HEK293 (cell line): ENCODE measurements around the gene LIMK2.

Experiments
- CTCF ChIA-PET: fragments of 350-600 bp; formaldehyde crosslinking; extraction: SDS; loops from one replicate; lab custom pipeline; 2021; ENCODE audit warnings: antibody characterized with exemption; lab: Yijun Ruan, JAX
- POLR2A ChIA-PET: fragments of 300-600 bp; formaldehyde crosslinking; extraction: SDS; loops from one replicate; lab custom pipeline; 2020; ENCODE audit warnings: antibody characterized with exemption, inconsistent platforms; lab: Yijun Ruan, JAX
- H3K27ac ChIP-seq: fragments of 200-500 bp; sonication (Bioruptor generic); 2 replicates; pipeline ENCODE4 v1.5.1; 2014; ENCODE audit warnings: low read depth, low read length, control low read depth, inconsistent platforms; ENCODE audit errors: extremely low read depth
- H3K36me3 ChIP-seq, 2 experiments: fragments of 200-500 bp in 1 of 2; sonication (Bioruptor generic) in 1 of 2; 1 replicate in 1 of 2; 2 replicates in 1 of 2; pipeline ENCODE4 v1.5.1; 2014 to 2017; ENCODE audit warnings: inconsistent platforms in 2 of 2, low read length in 2 of 2; ENCODE audit not compliant: control insufficient read depth in 2 of 2, insufficient read depth in 1 of 2
- H3K4me1 ChIP-seq: fragments of 200-500 bp; sonication (Bioruptor generic); 2 replicates; pipeline ENCODE4 v1.5.1; 2014; ENCODE audit warnings: mild to moderate bottlenecking, low read length, inconsistent platforms; ENCODE audit not compliant: control insufficient read depth, insufficient read depth
- H3K4me3 ChIP-seq: 2 replicates; pipeline ENCODE4 v1.5.1; 2011; ENCODE audit warnings: low read depth, mild to moderate bottlenecking, control low read depth, low read length, moderate library complexity
- H3K9me3 ChIP-seq: fragments of 200-500 bp; sonication (Bioruptor generic); 2 replicates; pipeline ENCODE4 v1.5.1; 2014; ENCODE audit warnings: low read depth, low read length, inconsistent platforms; ENCODE audit not compliant: control insufficient read depth, insufficient read depth
- FEZF1 ChIP-seq: fragments of 450-650 bp; formaldehyde crosslinking; IDR thresholded peaks from 2 replicates; pipeline ENCODE4 v1.5.1; 2016; ENCODE audit warnings: missing biosample characterization, missing genetic modification characterization
- GFI1B ChIP-seq: fragments of 450-650 bp; formaldehyde crosslinking; IDR thresholded peaks from 2 replicates; pipeline ENCODE4 v1.5.1; 2016; ENCODE audit warnings: missing biosample characterization, missing genetic modification characterization
- KLF8 ChIP-seq: fragments of 450-650 bp; formaldehyde crosslinking; IDR thresholded peaks from 2 replicates; pipeline ENCODE4 v1.5.1; 2016; ENCODE audit warnings: missing biosample characterization, missing genetic modification characterization
- MYNN ChIP-seq: fragments of 450-650 bp; formaldehyde crosslinking; IDR thresholded peaks from 2 replicates; pipeline ENCODE4 v1.5.1; 2016; ENCODE audit warnings: missing biosample characterization, missing genetic modification characterization, borderline replicate concordance
- ZBTB48 ChIP-seq: fragments of 450-650 bp; formaldehyde crosslinking; IDR thresholded peaks from 2 replicates; pipeline ENCODE4 v1.5.1; 2016; ENCODE audit warnings: missing biosample characterization, missing genetic modification characterization
- ZBTB8A ChIP-seq: fragments of 450-650 bp; formaldehyde crosslinking; IDR thresholded peaks from 2 replicates; pipeline ENCODE4 v1.5.1; 2016; ENCODE audit warnings: missing biosample characterization, missing genetic modification characterization
- ZFP69B ChIP-seq: fragments of 450-650 bp; formaldehyde crosslinking; IDR thresholded peaks from 2 replicates; pipeline ENCODE4 v1.5.1; 2016; ENCODE audit warnings: missing biosample characterization, missing genetic modification characterization
- ZNF121 ChIP-seq: fragments of 450-650 bp; formaldehyde crosslinking; IDR thresholded peaks from 2 replicates; pipeline ENCODE4 v1.5.1; 2016; ENCODE audit warnings: missing biosample characterization, missing genetic modification characterization
- ZNF211 ChIP-seq: fragments of 450-650 bp; formaldehyde crosslinking; IDR thresholded peaks from 2 replicates; pipeline ENCODE4 v1.5.1; 2016; ENCODE audit warnings: low read depth, missing biosample characterization, missing genetic modification characterization
- ZNF335 ChIP-seq: fragments of 450-650 bp; formaldehyde crosslinking; conservative IDR thresholded peaks from 2 replicates; pipeline ENCODE4 v1.5.1; 2016; ENCODE audit warnings: missing biosample characterization, missing genetic modification characterization
- ZNF510 ChIP-seq: fragments of 450-650 bp; formaldehyde crosslinking; IDR thresholded peaks from 2 replicates; pipeline ENCODE4 v1.5.1; 2018; ENCODE audit warnings: mild to moderate bottlenecking, missing genetic modification characterization, missing biosample characterization; ENCODE audit not compliant: insufficient replicate concordance
- ZNF623 ChIP-seq: fragments of 450-650 bp; formaldehyde crosslinking; IDR thresholded peaks from 2 replicates; pipeline ENCODE4 v1.5.1; 2016; ENCODE audit warnings: missing biosample characterization, missing genetic modification characterization
- ZNF664 ChIP-seq: fragments of 450-650 bp; formaldehyde crosslinking; IDR thresholded peaks from 2 replicates; pipeline ENCODE4 v1.5.1; 2016; ENCODE audit warnings: missing biosample characterization, missing genetic modification characterization
- ZSCAN16 ChIP-seq: fragments of 450-650 bp; formaldehyde crosslinking; IDR thresholded peaks from 2 replicates; pipeline ENCODE4 v1.5.1; 2016; ENCODE audit warnings: missing biosample characterization, missing genetic modification characterization
- TF ChIP-seq, protein P1 (sequence below): fragments of 450-650 bp; formaldehyde crosslinking; IDR thresholded peaks from 2 replicates; pipeline ENCODE4 v1.5.1; 2017; ENCODE audit warnings: missing biosample characterization, missing genetic modification characterization
- TF ChIP-seq, protein P2 (sequence below): fragments of 450-650 bp; formaldehyde crosslinking; IDR thresholded peaks from 2 replicates; pipeline ENCODE4 v1.5.1; 2016; ENCODE audit warnings: missing biosample characterization, missing genetic modification characterization
- TF ChIP-seq, protein P3 (sequence below): fragments of 450-650 bp; formaldehyde crosslinking; IDR thresholded peaks from 2 replicates; pipeline ENCODE4; 2016; ENCODE audit warnings: missing biosample characterization, missing genetic modification characterization
- TF ChIP-seq, protein P4 (sequence below): fragments of 450-650 bp; formaldehyde crosslinking; IDR thresholded peaks from 2 replicates; pipeline ENCODE4 v1.5.1; 2016; ENCODE audit warnings: missing biosample characterization, missing genetic modification characterization
- TF ChIP-seq, protein P5 (sequence below): fragments of 450-650 bp; formaldehyde crosslinking; IDR thresholded peaks from 2 replicates; pipeline ENCODE4 v1.5.1; 2016; ENCODE audit warnings: missing biosample characterization, missing genetic modification characterization
- TF ChIP-seq, protein P6 (sequence below): fragments of 450-650 bp; IDR thresholded peaks from 2 replicates; pipeline ENCODE4 v1.5.1; 2018; ENCODE audit warnings: missing biosample characterization, missing genetic modification characterization
- TF ChIP-seq, protein P7 (sequence below): fragments of 450-650 bp; formaldehyde crosslinking; IDR thresholded peaks from 2 replicates; pipeline ENCODE4 v1.5.1; 2016; ENCODE audit warnings: missing biosample characterization, missing genetic modification characterization, low read depth
- TF ChIP-seq, protein P8 (sequence below): fragments of 450-650 bp; formaldehyde crosslinking; IDR thresholded peaks from 2 replicates; pipeline ENCODE4 v1.5.1; 2016; ENCODE audit warnings: missing biosample characterization, missing genetic modification characterization

The LIMK2 gene

DNA sequence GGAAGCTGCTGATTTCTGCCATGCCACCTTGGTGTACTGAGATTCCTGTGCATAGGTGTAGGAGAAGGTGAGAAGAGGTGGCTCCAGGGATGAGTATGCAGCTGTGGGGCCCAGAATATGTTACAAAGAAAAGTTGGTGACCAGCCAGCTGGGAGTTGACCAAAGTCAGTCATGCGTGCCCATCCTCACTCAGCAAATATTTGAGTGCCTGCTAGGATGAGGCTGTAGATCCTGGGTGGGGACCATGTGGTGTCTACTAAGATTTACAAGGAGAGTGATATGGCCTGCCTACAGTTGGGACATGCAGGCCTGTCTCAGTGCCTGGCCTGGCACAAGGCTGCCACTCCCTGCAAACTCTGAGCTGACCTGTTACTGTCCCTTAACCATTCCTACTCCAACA lies 32.8 kb upstream of the LIMK2 start:
- no peak overlapping the region for H3K27ac ChIP-seq
- H3K36me3 ChIP-seq: peaks cover 4 to 24% of the 10 kb centered on the region in 2 experiments; a peak in 2 of 3 replicates
- ChIA-PET POLR2A (interaction anchor here (1.2 kb wide), 1 partner anchor 20 kb away, joined by 3 read pairs; the partner anchor contains the start of gene RNF185), CTCF (interaction anchor here (0.9 kb wide), 1 partner anchor 33 kb away, joined by 6 read pairs; the partner anchor contains the start of gene LIMK2)
- H3K4me1 ChIP-seq: peaks cover 3% of the 10 kb centered on the region; the same call in 1 of the 2 replicates
- H3K4me3 ChIP-seq: no peak overlapping the region
- H3K9me3 ChIP-seq: no peaks in the 10 kb centered on the region
- TF ChIP-seq, protein P1, sequence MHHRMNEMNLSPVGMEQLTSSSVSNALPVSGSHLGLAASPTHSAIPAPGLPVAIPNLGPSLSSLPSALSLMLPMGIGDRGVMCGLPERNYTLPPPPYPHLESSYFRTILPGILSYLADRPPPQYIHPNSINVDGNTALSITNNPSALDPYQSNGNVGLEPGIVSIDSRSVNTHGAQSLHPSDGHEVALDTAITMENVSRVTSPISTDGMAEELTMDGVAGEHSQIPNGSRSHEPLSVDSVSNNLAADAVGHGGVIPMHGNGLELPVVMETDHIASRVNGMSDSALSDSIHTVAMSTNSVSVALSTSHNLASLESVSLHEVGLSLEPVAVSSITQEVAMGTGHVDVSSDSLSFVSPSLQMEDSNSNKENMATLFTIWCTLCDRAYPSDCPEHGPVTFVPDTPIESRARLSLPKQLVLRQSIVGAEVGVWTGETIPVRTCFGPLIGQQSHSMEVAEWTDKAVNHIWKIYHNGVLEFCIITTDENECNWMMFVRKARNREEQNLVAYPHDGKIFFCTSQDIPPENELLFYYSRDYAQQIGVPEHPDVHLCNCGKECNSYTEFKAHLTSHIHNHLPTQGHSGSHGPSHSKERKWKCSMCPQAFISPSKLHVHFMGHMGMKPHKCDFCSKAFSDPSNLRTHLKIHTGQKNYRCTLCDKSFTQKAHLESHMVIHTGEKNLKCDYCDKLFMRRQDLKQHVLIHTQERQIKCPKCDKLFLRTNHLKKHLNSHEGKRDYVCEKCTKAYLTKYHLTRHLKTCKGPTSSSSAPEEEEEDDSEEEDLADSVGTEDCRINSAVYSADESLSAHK (tag by site-specific recombination): no peak
- TF ChIP-seq MYNN (tag by site-specific recombination): no peak
- no peak for TF ChIP-seq ZNF335
- TF ChIP-seq, protein P2, sequence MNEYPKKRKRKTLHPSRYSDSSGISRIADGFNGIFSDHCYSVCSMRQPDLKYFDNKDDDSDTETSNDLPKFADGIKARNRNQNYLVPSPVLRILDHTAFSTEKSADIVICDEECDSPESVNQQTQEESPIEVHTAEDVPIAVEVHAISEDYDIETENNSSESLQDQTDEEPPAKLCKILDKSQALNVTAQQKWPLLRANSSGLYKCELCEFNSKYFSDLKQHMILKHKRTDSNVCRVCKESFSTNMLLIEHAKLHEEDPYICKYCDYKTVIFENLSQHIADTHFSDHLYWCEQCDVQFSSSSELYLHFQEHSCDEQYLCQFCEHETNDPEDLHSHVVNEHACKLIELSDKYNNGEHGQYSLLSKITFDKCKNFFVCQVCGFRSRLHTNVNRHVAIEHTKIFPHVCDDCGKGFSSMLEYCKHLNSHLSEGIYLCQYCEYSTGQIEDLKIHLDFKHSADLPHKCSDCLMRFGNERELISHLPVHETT (tag by site-specific recombination): no peak
- peak; percentile 95 for TF ChIP-seq ZFP69B
- no peak for TF ChIP-seq ZNF121 (tag by site-specific recombination)
- no peak for TF ChIP-seq ZBTB8A (tag by site-specific recombination)
- TF ChIP-seq, protein P3, sequence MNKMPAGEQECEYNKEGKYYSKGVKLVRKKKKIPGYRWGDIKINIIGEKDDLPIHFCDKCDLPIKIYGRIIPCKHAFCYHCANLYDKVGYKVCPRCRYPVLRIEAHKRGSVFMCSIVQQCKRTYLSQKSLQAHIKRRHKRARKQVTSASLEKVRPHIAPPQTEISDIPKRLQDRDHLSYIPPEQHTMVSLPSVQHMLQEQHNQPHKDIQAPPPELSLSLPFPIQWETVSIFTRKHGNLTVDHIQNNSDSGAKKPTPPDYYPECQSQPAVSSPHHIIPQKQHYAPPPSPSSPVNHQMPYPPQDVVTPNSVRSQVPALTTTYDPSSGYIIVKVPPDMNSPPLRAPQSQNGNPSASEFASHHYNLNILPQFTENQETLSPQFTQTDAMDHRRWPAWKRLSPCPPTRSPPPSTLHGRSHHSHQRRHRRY: no peak
- TF ChIP-seq ZBTB48 (tag by site-specific recombination): no peak
- no peak for TF ChIP-seq FEZF1 (tag by site-specific recombination)
- TF ChIP-seq, protein P4, sequence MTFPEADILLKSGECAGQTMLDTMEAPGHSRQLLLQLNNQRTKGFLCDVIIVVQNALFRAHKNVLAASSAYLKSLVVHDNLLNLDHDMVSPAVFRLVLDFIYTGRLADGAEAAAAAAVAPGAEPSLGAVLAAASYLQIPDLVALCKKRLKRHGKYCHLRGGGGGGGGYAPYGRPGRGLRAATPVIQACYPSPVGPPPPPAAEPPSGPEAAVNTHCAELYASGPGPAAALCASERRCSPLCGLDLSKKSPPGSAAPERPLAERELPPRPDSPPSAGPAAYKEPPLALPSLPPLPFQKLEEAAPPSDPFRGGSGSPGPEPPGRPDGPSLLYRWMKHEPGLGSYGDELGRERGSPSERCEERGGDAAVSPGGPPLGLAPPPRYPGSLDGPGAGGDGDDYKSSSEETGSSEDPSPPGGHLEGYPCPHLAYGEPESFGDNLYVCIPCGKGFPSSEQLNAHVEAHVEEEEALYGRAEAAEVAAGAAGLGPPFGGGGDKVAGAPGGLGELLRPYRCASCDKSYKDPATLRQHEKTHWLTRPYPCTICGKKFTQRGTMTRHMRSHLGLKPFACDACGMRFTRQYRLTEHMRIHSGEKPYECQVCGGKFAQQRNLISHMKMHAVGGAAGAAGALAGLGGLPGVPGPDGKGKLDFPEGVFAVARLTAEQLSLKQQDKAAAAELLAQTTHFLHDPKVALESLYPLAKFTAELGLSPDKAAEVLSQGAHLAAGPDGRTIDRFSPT: no peak
- TF ChIP-seq, protein P5, sequence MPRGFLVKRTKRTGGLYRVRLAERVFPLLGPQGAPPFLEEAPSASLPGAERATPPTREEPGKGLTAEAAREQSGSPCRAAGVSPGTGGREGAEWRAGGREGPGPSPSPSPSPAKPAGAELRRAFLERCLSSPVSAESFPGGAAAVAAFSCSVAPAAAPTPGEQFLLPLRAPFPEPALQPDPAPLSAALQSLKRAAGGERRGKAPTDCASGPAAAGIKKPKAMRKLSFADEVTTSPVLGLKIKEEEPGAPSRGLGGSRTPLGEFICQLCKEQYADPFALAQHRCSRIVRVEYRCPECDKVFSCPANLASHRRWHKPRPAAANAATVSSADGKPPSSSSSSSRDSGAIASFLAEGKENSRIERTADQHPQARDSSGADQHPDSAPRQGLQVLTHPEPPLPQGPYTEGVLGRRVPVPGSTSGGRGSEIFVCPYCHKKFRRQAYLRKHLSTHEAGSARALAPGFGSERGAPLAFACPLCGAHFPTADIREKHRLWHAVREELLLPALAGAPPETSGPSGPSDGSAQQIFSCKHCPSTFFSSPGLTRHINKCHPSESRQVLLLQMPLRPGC (tag by site-specific recombination): no peak
- TF ChIP-seq, protein P6, sequence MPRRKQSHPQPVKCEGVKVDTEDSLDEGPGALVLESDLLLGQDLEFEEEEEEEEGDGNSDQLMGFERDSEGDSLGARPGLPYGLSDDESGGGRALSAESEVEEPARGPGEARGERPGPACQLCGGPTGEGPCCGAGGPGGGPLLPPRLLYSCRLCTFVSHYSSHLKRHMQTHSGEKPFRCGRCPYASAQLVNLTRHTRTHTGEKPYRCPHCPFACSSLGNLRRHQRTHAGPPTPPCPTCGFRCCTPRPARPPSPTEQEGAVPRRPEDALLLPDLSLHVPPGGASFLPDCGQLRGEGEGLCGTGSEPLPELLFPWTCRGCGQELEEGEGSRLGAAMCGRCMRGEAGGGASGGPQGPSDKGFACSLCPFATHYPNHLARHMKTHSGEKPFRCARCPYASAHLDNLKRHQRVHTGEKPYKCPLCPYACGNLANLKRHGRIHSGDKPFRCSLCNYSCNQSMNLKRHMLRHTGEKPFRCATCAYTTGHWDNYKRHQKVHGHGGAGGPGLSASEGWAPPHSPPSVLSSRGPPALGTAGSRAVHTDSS: no peak
- TF ChIP-seq ZNF623 (tag by site-specific recombination): no peak
- TF ChIP-seq ZNF664 (tag by site-specific recombination): no peak
- TF ChIP-seq ZNF211: no peak
- no peak for TF ChIP-seq ZSCAN16
- TF ChIP-seq ZNF510: no peak
- TF ChIP-seq KLF8 (tag by site-specific recombination): 0 out of 2 replicates have a peak, but pooled peaks have one; percentile 17
- TF ChIP-seq GFI1B: no peak
- TF ChIP-seq, protein P7, sequence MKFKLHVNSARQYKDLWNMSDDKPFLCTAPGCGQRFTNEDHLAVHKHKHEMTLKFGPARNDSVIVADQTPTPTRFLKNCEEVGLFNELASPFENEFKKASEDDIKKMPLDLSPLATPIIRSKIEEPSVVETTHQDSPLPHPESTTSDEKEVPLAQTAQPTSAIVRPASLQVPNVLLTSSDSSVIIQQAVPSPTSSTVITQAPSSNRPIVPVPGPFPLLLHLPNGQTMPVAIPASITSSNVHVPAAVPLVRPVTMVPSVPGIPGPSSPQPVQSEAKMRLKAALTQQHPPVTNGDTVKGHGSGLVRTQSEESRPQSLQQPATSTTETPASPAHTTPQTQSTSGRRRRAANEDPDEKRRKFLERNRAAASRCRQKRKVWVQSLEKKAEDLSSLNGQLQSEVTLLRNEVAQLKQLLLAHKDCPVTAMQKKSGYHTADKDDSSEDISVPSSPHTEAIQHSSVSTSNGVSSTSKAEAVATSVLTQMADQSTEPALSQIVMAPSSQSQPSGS (tag by site-specific recombination): no peak
- TF ChIP-seq, protein P8, sequence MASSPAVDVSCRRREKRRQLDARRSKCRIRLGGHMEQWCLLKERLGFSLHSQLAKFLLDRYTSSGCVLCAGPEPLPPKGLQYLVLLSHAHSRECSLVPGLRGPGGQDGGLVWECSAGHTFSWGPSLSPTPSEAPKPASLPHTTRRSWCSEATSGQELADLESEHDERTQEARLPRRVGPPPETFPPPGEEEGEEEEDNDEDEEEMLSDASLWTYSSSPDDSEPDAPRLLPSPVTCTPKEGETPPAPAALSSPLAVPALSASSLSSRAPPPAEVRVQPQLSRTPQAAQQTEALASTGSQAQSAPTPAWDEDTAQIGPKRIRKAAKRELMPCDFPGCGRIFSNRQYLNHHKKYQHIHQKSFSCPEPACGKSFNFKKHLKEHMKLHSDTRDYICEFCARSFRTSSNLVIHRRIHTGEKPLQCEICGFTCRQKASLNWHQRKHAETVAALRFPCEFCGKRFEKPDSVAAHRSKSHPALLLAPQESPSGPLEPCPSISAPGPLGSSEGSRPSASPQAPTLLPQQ (tag by site-specific recombination): peak; percentile 98
